Activated naive CD8-positive, alpha-beta T cell treated with anti-CD3 and anti-CD28 coated beads for 36 hours (primary cell): Measurements from ENCODE around the gene WWP2. TPM values are rescaled to one million over a fixed set of nuclear protein-coding genes. Genes with fewer than 3 reads are reported as not detected.

ENCODE experiments used
- total RNA-seq, 2 experiments: library from RNA; stranded (reverse); gene quantifications; one replicate each; pipeline ENCODE4 v1.2.3, GENCODE V29; 2021

Gene WWP2
- total RNA-seq, 2 experiments from 2014 or later: 32.1 to 35.3 TPM

Other genes starting within 250 kb of the WWP2 start
- gene NFAT5, start 196.4 kb upstream of the WWP2 start, total RNA-seq: 10 to 100 TPM; 26.1 to 26.3 TPM
- gene NQO1, start 35.8 kb upstream of the WWP2 start, total RNA-seq: 10 to 100 TPM in 1 of 2 experiments, 1 to 10 TPM in 1; 9.9 to 11.3 TPM
- 100 to 1,000 TPM; 152 to 165 TPM for gene NOB1, start 7.4 kb upstream of the WWP2 start, total RNA-seq
- under 1 TPM in 1 of 2 experiments, not detected in 1; 0.14 TPM for gene CLEC18A, start 189.0 kb downstream of the WWP2 start, total RNA-seq